GM12892 (cell line): ENCODE data around the gene CCT4.

Experiments
- POLR2A ChIP-seq: IDR thresholded peaks from 2 replicates; pipeline ENCODE4 v1.6.1; 2011; ENCODE audit warnings: low read depth, low read length, control low read depth
- POLR2AphosphoS5 ChIP-seq: IDR thresholded peaks from 2 replicates; pipeline ENCODE4 v1.6.1; 2011; ENCODE audit warnings: low read depth, low read length, control low read depth

DNA sequence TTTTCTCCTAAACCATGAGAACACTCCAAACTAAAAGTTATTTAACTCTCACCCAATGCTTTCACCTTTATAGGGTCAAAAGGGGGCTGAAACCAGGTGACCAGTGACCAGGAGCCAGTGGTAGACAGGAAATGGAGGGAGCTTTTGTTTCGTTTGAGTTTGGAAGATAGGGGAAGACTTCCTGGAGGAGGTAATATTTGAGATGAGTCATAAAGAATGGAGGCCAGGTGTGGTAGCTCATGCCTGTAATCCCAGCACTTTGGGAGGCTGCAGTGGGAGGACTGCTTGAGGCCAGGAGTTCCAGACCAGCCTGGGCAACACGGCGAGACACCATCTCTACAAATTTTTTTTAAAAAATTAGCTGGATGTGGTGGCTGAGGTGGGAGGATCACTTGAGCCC lies 43.1 kb downstream of the CCT4 start:
- TF ChIP-seq POLR2A: no peak
- TF ChIP-seq POLR2AphosphoS5: no peak
